GM18526 (cell line): ENCODE data around the gene SDHAF2.

Source experiments
- POLR2A ChIP-seq: IDR thresholded peaks from 3 replicates; pipeline ENCODE4 v1.6.1; 2011; ENCODE audit not compliant: insufficient read length; ENCODE audit errors: extremely low read depth

The SDHAF2 gene

GRCh38 chr11:61482513-61482912, 52.6 kb downstream of the SDHAF2 start:
- TF ChIP-seq POLR2A, result no peak

GRCh38 chr11:61484541-61484940, 54.6 kb downstream of the SDHAF2 start:
- TF ChIP-seq POLR2A, result no peak

GRCh38 chr11:61485080-61485479, 55.2 kb downstream of the SDHAF2 start:
- TF ChIP-seq POLR2A, result no peak

- TF ChIP-seq POLR2A, result no peak
These were observed 56.2 kb downstream of the SDHAF2 start for GRCh38 chr11:61486011-61486620.

- TF ChIP-seq POLR2A, result no peak
These were observed 56.9 kb downstream of the SDHAF2 start for GRCh38 chr11:61486779-61487178.

GRCh38 chr11:61487342-61488025, 57.6 kb downstream of the SDHAF2 start:
- no peak for TF ChIP-seq POLR2A

GRCh38 chr11:61488651-61489291, 58.8 kb downstream of the SDHAF2 start:
- no peak for TF ChIP-seq POLR2A

- no peak for TF ChIP-seq POLR2A
These were observed 60.2 kb downstream of the SDHAF2 start for GRCh38 chr11:61489833-61490721.

GRCh38 chr11:61491736-61492395, 61.9 kb downstream of the SDHAF2 start:
- no peak for TF ChIP-seq POLR2A

- no peak for TF ChIP-seq POLR2A
These were observed 64.5 kb downstream of the SDHAF2 start for GRCh38 chr11:61494381-61494961.

GRCh38 chr11:61495801-61496601, 66.1 kb downstream of the SDHAF2 start:
- TF ChIP-seq POLR2A, result no peak
